Mesenchymal stem cell (in vitro differentiated cells and primary cell): Measurements from ENCODE around the gene SYPL2.
A peak's percentile ranks its signal among the peaks of the same experiment; 100 is the strongest.

ENCODE experiments used
- DNase-seq: peaks from one replicate; pipeline ENCODE4 v3.0.0-alpha.2; 2013
- H2AFZ ChIP-seq: one replicate; pipeline ENCODE4 v1.6.1; 2013; ENCODE audit warnings: low read depth, mild to moderate bottlenecking, control low read depth, inconsistent platforms, low read length, moderate library complexity
- H2AK5ac ChIP-seq: 2 replicates; pipeline ENCODE4 v1.6.1; 2013; ENCODE audit warnings: low read length, moderate library complexity, mild to moderate bottlenecking, inconsistent platforms; ENCODE audit not compliant: severe bottlenecking
- H2BK120ac ChIP-seq: one replicate; pipeline ENCODE4 v1.6.1; 2013; ENCODE audit warnings: low read depth, mild to moderate bottlenecking, inconsistent platforms, low read length, moderate library complexity
- H2BK12ac ChIP-seq, 2 experiments: one replicate each; pipeline ENCODE4 v1.6.1; 2013; ENCODE audit warnings: inconsistent platforms in 2 of 2, low read length in 2 of 2, mild to moderate bottlenecking in 2 of 2, moderate library complexity in 2 of 2, control low read depth in 1 of 2
- H2BK15ac ChIP-seq: one replicate; pipeline ENCODE4 v1.6.1; 2013; ENCODE audit warnings: mild to moderate bottlenecking, low read depth, inconsistent platforms; ENCODE audit not compliant: poor library complexity, severe bottlenecking
- H2BK5ac ChIP-seq: 2 replicates; pipeline ENCODE4 v1.6.1; 2013; ENCODE audit warnings: low read depth, mild to moderate bottlenecking, low read length, control low read depth, inconsistent platforms; ENCODE audit not compliant: poor library complexity, severe bottlenecking
- H3K14ac ChIP-seq, 2 experiments: one replicate each; pipeline ENCODE4 v1.6.1; 2013; ENCODE audit warnings: inconsistent platforms in 2 of 2, low read length in 2 of 2, control low read depth in 1 of 2, mild to moderate bottlenecking in 1 of 2, moderate library complexity in 1 of 2
- H3K18ac ChIP-seq, 2 experiments: one replicate each; pipeline ENCODE4 v1.6.1; 2013; ENCODE audit warnings: inconsistent platforms in 2 of 2, low read length in 2 of 2, control low read depth in 1 of 2, low read depth in 1 of 2, mild to moderate bottlenecking in 1 of 2
- H3K23ac ChIP-seq, 2 experiments: one replicate each; pipeline ENCODE4 v1.6.1; 2013; ENCODE audit warnings: inconsistent platforms in 2 of 2, low read length in 2 of 2, mild to moderate bottlenecking in 2 of 2, moderate library complexity in 2 of 2, control low read depth in 1 of 2
- H3K27ac ChIP-seq: 2 replicates; pipeline ENCODE4 v1.5.1; 2013; ENCODE audit warnings: mild to moderate bottlenecking, moderate library complexity, low read length, control low read depth, inconsistent platforms; ENCODE audit not compliant: poor library complexity, severe bottlenecking
- H3K27me3 ChIP-seq, 2 experiments: 2 replicates each; pipeline versions ENCODE4 v1.6.1 to v1.7.0; 2013; ENCODE audit warnings: low read length in 2 of 2, mild to moderate bottlenecking in 2 of 2, moderate library complexity in 2 of 2, control low read depth in 1 of 2, inconsistent platforms in 1 of 2; ENCODE audit not compliant: control insufficient read depth in 1 of 2, insufficient read depth in 1 of 2
- H3K36me3 ChIP-seq, 2 experiments: 2 replicates each; pipeline versions ENCODE4 v1.6.1 to v1.7.0; 2013; ENCODE audit warnings: low read length in 2 of 2, control low read depth in 1 of 2, inconsistent platforms in 1 of 2, low read depth in 1 of 2, mild to moderate bottlenecking in 1 of 2; ENCODE audit not compliant: insufficient read depth in 2 of 2, control insufficient read depth in 1 of 2
- H3K4ac ChIP-seq, 2 experiments: one replicate each; pipeline ENCODE4 v1.6.1; 2013; ENCODE audit warnings: inconsistent platforms in 2 of 2, low read length in 2 of 2, mild to moderate bottlenecking in 2 of 2, moderate library complexity in 2 of 2, control low read depth in 1 of 2, low read depth in 1 of 2
- H3K4me1 ChIP-seq: 2 replicates; pipeline ENCODE4 v1.6.1; 2013; ENCODE audit warnings: low read depth, low read length, control low read depth; ENCODE audit not compliant: control insufficient read depth, insufficient read depth
- H3K4me2 ChIP-seq: 2 replicates; pipeline ENCODE4 v1.6.1; 2013; ENCODE audit warnings: low read length, mild to moderate bottlenecking, inconsistent platforms; ENCODE audit not compliant: poor library complexity, severe bottlenecking
- H3K4me3 ChIP-seq, 2 experiments: 2 replicates each; pipeline versions ENCODE4 v1.5.1 to v1.7.0; 2013; ENCODE audit warnings: low read length in 2 of 2, mild to moderate bottlenecking in 2 of 2, control low read depth in 1 of 2, low read depth in 1 of 2; ENCODE audit not compliant: insufficient read depth in 1 of 2
- H3K79me1 ChIP-seq: replicated peaks from 2 replicates; pipeline ENCODE4 v1.6.1; 2013; ENCODE audit warnings: mild to moderate bottlenecking, control low read depth, low read length, inconsistent platforms; ENCODE audit not compliant: poor library complexity, severe bottlenecking
- H3K9ac ChIP-seq: 2 replicates; pipeline ENCODE4 v1.7.0; 2013; ENCODE audit warnings: mild to moderate bottlenecking, low read length, moderate library complexity
- H3K9me3 ChIP-seq: 2 replicates; pipeline ENCODE4 v1.7.0; 2013; ENCODE audit warnings: mild to moderate bottlenecking, low read length; ENCODE audit not compliant: control insufficient read depth
- H4K8ac ChIP-seq: one replicate; pipeline ENCODE4 v1.6.1; 2013; ENCODE audit warnings: inconsistent platforms, mild to moderate bottlenecking, low read length, moderate library complexity
- H4K91ac ChIP-seq: one replicate; pipeline ENCODE4 v1.6.1; 2013; ENCODE audit warnings: mild to moderate bottlenecking, low read length, inconsistent platforms
- WGBS: methylation state at CpG from one replicate; pipeline ENCODE4 v1.1.7; 2013; ENCODE audit warnings: mixed read lengths; 5-methylcytosine and 5-hydroxymethylcytosine counted together

Gene SYPL2

GRCh38 chr1:109484519-109484975, 18.2 kb downstream of the SYPL2 start:
- Histone ChIP-seq H3K23ac (peak overlapping the region in 1 of 2 experiments; percentile 54), H3K4me1 (peaks cover 16% of the 10 kb centered on the region), H3K4ac (peak overlapping the region in 1 of 2 experiments; percentile 74), H2BK120ac (no peak overlapping the region), H3K9me3 (no peaks in the 10 kb centered on the region), H3K4me3 (peak overlapping the region; percentile 75 to 89), H4K91ac (peak overlapping the region; percentile 2), H3K27me3 (peaks cover 0 to 34% of the 10 kb centered on the region in 2 experiments), H3K14ac (peak overlapping the region in 1 of 2 experiments; percentile 98), H2AK5ac (no peak overlapping the region), H4K8ac (peak overlapping the region; percentile 93), H3K4me2 (peak overlapping the region; percentile 87), H3K36me3 (peaks cover 32 to 54% of the 10 kb centered on the region in 2 experiments), H3K18ac (peak overlapping the region in 1 of 2 experiments; percentile 96), H2BK5ac (no peak overlapping the region), H2AFZ (peak overlapping the region; percentile 49), H3K79me1 (peaks cover 15% of the 10 kb centered on the region), H2BK15ac (no peak overlapping the region), H3K27ac (no peak overlapping the region), H2BK12ac (peak overlapping the region in 1 of 2 experiments; percentile 89), H3K9ac (peak overlapping the region; percentile 91)
- DNase-seq: no peak
- 10% methylated on average over 13 of the region's 15 CpGs for WGBS

- Histone ChIP-seq H2BK12ac (no peak overlapping the region), H4K8ac (no peak overlapping the region), H3K9me3 (no peaks in the 10 kb centered on the region), H2AFZ (no peak overlapping the region), H3K4me1 (peaks cover 16% of the 10 kb centered on the region), H2AK5ac (no peak overlapping the region), H2BK120ac (no peak overlapping the region), H3K18ac (no peak overlapping the region), H3K4me3 (peak overlapping the region in 1 of 2 experiments; percentile 89), H4K91ac (no peak overlapping the region), H3K27ac (no peak overlapping the region), H3K14ac (no peak overlapping the region), H2BK5ac (no peak overlapping the region), H2BK15ac (no peak overlapping the region), H3K36me3 (peaks cover 37 to 54% of the 10 kb centered on the region in 2 experiments), H3K79me1 (peaks cover 15% of the 10 kb centered on the region), H3K4ac (no peak overlapping the region), H3K23ac (no peak overlapping the region), H3K9ac (peak overlapping the region; percentile 91), H3K4me2 (peak overlapping the region; percentile 87), H3K27me3 (peaks cover 0 to 30% of the 10 kb centered on the region in 2 experiments)
- DNase-seq: no peak
- WGBS: 17% methylated on average over 3 of the region's 3 CpGs
Measured at GRCh38 chr1:109485001-109485400, 18.7 kb downstream of the SYPL2 start.

- peaks cover 0 to 7% of the 10 kb centered on the region in 2 experiments for H3K27me3 ChIP-seq
- no peak overlapping the region for H3K27ac ChIP-seq
- no peak overlapping the region for H3K9ac ChIP-seq
- H2BK15ac ChIP-seq: no peak overlapping the region
- no peak for DNase-seq
- H3K9me3 ChIP-seq: no peaks in the 10 kb centered on the region
- H3K23ac ChIP-seq: no peak overlapping the region
- no peak overlapping the region for H3K4me2 ChIP-seq
- no peak overlapping the region for H3K14ac ChIP-seq
- H2BK5ac ChIP-seq: no peak overlapping the region
- H3K4me3 ChIP-seq: no peak overlapping the region
- 81% methylated on average over 5 of the region's 5 CpGs for WGBS
- H3K4me1 ChIP-seq: peaks cover 20% of the 10 kb centered on the region
- no peak overlapping the region for H3K18ac ChIP-seq
- no peak overlapping the region for H2AFZ ChIP-seq
- no peak overlapping the region for H3K4ac ChIP-seq
- H2BK120ac ChIP-seq: no peak overlapping the region
- peaks cover 56 to 61% of the 10 kb centered on the region in 2 experiments for H3K36me3 ChIP-seq
- H4K91ac ChIP-seq: no peak overlapping the region
- no peak overlapping the region for H4K8ac ChIP-seq
- peaks cover 15% of the 10 kb centered on the region for H3K79me1 ChIP-seq
- H2AK5ac ChIP-seq: no peak overlapping the region
- H2BK12ac ChIP-seq: no peak overlapping the region
Measured at GRCh38 chr1:109487261-109487660, 20.9 kb downstream of the SYPL2 start.

- H3K27me3 ChIP-seq: no peaks in the 10 kb centered on the region
- H3K79me1 ChIP-seq: peaks cover 15% of the 10 kb centered on the region
- 81% methylated on average over 5 of the region's 5 CpGs for WGBS
- no peak overlapping the region for H3K4ac ChIP-seq
- no peak overlapping the region for H3K4me3 ChIP-seq
- H3K14ac ChIP-seq: no peak overlapping the region
- no peak overlapping the region for H2BK5ac ChIP-seq
- H3K4me1 ChIP-seq: peaks cover 17% of the 10 kb centered on the region
- H2BK120ac ChIP-seq: no peak overlapping the region
- H2BK15ac ChIP-seq: no peak overlapping the region
- no peak overlapping the region for H3K23ac ChIP-seq
- H3K4me2 ChIP-seq: no peak overlapping the region
- H4K91ac ChIP-seq: no peak overlapping the region
- H2AK5ac ChIP-seq: no peak overlapping the region
- no peak overlapping the region for H4K8ac ChIP-seq
- H3K9ac ChIP-seq: no peak overlapping the region
- no peak overlapping the region for H2AFZ ChIP-seq
- peaks cover 57 to 61% of the 10 kb centered on the region in 2 experiments for H3K36me3 ChIP-seq
- no peak overlapping the region for H3K18ac ChIP-seq
- H2BK12ac ChIP-seq: no peak overlapping the region
- H3K9me3 ChIP-seq: no peaks in the 10 kb centered on the region
- H3K27ac ChIP-seq: no peak overlapping the region
- no peak for DNase-seq
Measured at GRCh38 chr1:109488201-109488600, 21.9 kb downstream of the SYPL2 start.
